Vagina (tissue), 2 donors: ENCODE data around the gene HSPA4L.

ENCODE experiments used
- CTCF ChIP-seq, 3 experiments: fragments of 450-650 bp in 2 of 3; fragments of 200-600 bp in 1 of 3; sonication (generic) in 1 of 3; IDR thresholded peaks; one replicate each; pipeline ENCODE4 v1.5.1; 2017 to 2019; ENCODE audit warnings: antibody characterized with exemption in 3 of 3, mild to moderate bottlenecking in 2 of 3, moderate library complexity in 2 of 3
- POLR2A ChIP-seq, 2 donors: fragments of 450-650 bp; IDR thresholded peaks; one replicate each; pipeline ENCODE4 v1.6.1; 2017; ENCODE audit warnings: antibody characterized with exemption in 2 of 2, mild to moderate bottlenecking in 2 of 2, moderate library complexity in 2 of 2
- POLR2AphosphoS5 ChIP-seq, 2 donors: sonication (generic); formaldehyde crosslinking; IDR thresholded peaks; one replicate each; pipeline ENCODE4 v1.9.0; 2017; ENCODE audit warnings: antibody characterized with exemption in 2 of 2, mild to moderate bottlenecking in 2 of 2, low read depth in 1 of 2; ENCODE audit not compliant: insufficient read depth in 1 of 2

DNA sequence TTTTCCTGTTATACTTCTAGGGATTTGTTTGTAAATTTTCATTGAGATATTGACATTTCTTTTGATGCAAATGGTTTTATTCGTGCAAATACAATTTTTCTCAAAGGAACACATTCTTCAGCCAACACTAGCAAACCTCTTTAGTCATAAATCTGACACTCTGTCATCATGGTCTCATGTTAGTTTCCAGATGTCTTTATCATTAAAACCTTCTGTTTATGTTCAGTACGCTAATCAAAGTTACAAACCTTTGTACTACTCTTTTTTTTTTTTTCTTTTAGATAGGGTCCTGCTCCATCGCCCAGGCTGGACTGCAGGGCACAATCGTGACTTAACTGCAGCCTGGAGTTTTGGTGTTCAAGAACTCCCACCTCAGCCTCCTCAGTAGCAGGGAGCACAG, 44.8 kb upstream of the HSPA4L start:
- TF ChIP-seq CTCF (IDR thresholded peaks at IDR 0.05) (no peak), POLR2A (IDR thresholded peaks at IDR 0.05) (no peak), POLR2AphosphoS5 (IDR thresholded peaks at IDR 0.05; ENCODE audit: insufficient read depth in 1 of 2, low read depth in 1 of 2) (no peak)
